Loucy (cell line): Measurements from ENCODE around the gene RBM14.

ENCODE experiments used
- H2AFZ ChIP-seq: fragments of 200-600 bp; sonication (generic); 2 replicates; pipeline ENCODE4 v1.6.0; 2016; ENCODE audit warnings: antibody characterized with exemption, mild to moderate bottlenecking, low read length, moderate library complexity
- H3F3A ChIP-seq: fragments of 200-600 bp; 2 replicates; pipeline ENCODE4 v1.6.0; 2016; ENCODE audit warnings: antibody characterized with exemption, low read depth, mild to moderate bottlenecking
- H3K27me3 ChIP-seq: fragments of 200-600 bp; sonication (generic); 2 replicates; pipeline ENCODE4 v1.6.1; 2014; ENCODE audit warnings: low read length, mild to moderate bottlenecking; ENCODE audit not compliant: insufficient read depth, poor library complexity, severe bottlenecking
- H3K36me3 ChIP-seq: fragments of 200-600 bp; sonication (generic); 2 replicates; pipeline ENCODE4 v1.6.1; 2016; ENCODE audit warnings: low read length; ENCODE audit not compliant: insufficient read depth
- H3K4me1 ChIP-seq: fragments of 200-600 bp; sonication (generic); 2 replicates; pipeline ENCODE4 v1.5.1; 2014; ENCODE audit warnings: low read length, mild to moderate bottlenecking; ENCODE audit not compliant: insufficient read depth, poor library complexity, severe bottlenecking
- H3K4me2 ChIP-seq: fragments of 200-600 bp; sonication (generic); 2 replicates; pipeline ENCODE4 v1.6.0; 2014; ENCODE audit warnings: antibody characterized with exemption, low read length, low read depth, mild to moderate bottlenecking; ENCODE audit not compliant: poor library complexity, severe bottlenecking
- H3K4me3 ChIP-seq: fragments of 200-600 bp; sonication (generic); 2 replicates; pipeline ENCODE4 v1.5.1; 2014; ENCODE audit warnings: low read length, mild to moderate bottlenecking, mixed read lengths; ENCODE audit not compliant: poor library complexity, severe bottlenecking
- H3K79me2 ChIP-seq: fragments of 200-600 bp; sonication (generic); 2 replicates; pipeline ENCODE4 v1.6.1; 2014; ENCODE audit warnings: low read length; ENCODE audit not compliant: insufficient read depth
- H3K9ac ChIP-seq: fragments of 200-600 bp; sonication (generic); 2 replicates; pipeline ENCODE4 v1.6.0; 2014; ENCODE audit warnings: mild to moderate bottlenecking, low read depth, low read length, moderate library complexity; ENCODE audit not compliant: poor library complexity, severe bottlenecking
- H3K9me2 ChIP-seq: fragments of 200-600 bp; sonication (generic); replicated peaks from 2 replicates; pipeline ENCODE4 v1.6.1; 2016; ENCODE audit warnings: low read depth, low read length, mixed read lengths
- H3K9me3 ChIP-seq: fragments of 200-600 bp; sonication (generic); 2 replicates; pipeline ENCODE4 v1.6.1; 2014; ENCODE audit warnings: mild to moderate bottlenecking, antibody characterized with exemption, low read length, low read depth; ENCODE audit not compliant: insufficient read depth
- H4K20me1 ChIP-seq: fragments of 200-600 bp; sonication (generic); 2 replicates; pipeline ENCODE4 v1.6.0; 2014; ENCODE audit warnings: antibody characterized with exemption, low read length, mild to moderate bottlenecking; ENCODE audit not compliant: insufficient read depth, poor library complexity, severe bottlenecking
- CTCF ChIP-seq: fragments of 200-600 bp; sonication (generic); conservative IDR thresholded peaks from 2 replicates; pipeline ENCODE4 v1.5.1; 2014; ENCODE audit warnings: mild to moderate bottlenecking, antibody characterized with exemption, low read length
- EZH2phosphoT487 ChIP-seq: fragments of 200-600 bp; IDR thresholded peaks from 2 replicates; pipeline ENCODE4 v1.6.1; 2018; ENCODE audit warnings: antibody characterized with exemption, mild to moderate bottlenecking, moderate library complexity, borderline replicate concordance

Gene RBM14

DNA sequence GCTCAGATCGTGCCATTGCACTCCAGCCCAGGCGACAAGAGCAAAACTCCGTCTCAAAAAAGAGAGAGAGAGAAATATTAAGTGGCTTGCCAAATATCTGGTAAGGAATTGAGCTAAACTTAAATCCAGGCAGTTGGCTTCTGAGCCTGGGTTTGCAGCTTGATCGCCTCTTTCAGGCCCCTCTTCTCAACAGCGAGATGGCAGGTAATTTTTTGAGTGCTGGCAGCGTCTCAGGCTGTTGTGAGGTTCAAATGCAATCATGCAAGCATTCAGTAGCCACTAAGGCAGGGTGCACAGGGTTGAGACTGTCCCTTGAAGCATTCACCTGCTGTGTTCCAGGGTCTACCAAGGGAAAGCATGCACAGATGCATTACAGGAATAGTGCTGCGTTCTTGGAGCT lies 47.4 kb upstream of the RBM14 start:
- H4K20me1 ChIP-seq: no peaks in the 10 kb centered on the region
- no peak for TF ChIP-seq EZH2phosphoT487
- no peak for TF ChIP-seq CTCF
- no peak overlapping the region for H3K4me3 ChIP-seq
- H3K9me3 ChIP-seq: no peaks in the 10 kb centered on the region
- peak overlapping the region; percentile 85 for H3K4me2 ChIP-seq
- H3K36me3 ChIP-seq: no peaks in the 10 kb centered on the region
- no peaks in the 10 kb centered on the region for H3K9me2 ChIP-seq
- H3F3A ChIP-seq: no peaks in the 10 kb centered on the region
- no peak overlapping the region for H3K9ac ChIP-seq
- no peaks in the 10 kb centered on the region for H3K27me3 ChIP-seq
- peak overlapping the region; percentile 98; the same call in 1 of the 2 replicates for H2AFZ ChIP-seq
- H3K4me1 ChIP-seq: peaks cover 2% of the 10 kb centered on the region
- H3K79me2 ChIP-seq: no peaks in the 10 kb centered on the region

GRCh38 chr11:66570079-66570849 lies 46.2 kb upstream of the RBM14 start:
- Histone ChIP-seq H3K9me2 (no peaks in the 10 kb centered on the region), H3F3A (no peaks in the 10 kb centered on the region), H2AFZ (no peak overlapping the region), H3K79me2 (no peaks in the 10 kb centered on the region), H3K4me1 (peaks cover 2% of the 10 kb centered on the region), H3K4me3 (no peak overlapping the region), H3K9me3 (no peaks in the 10 kb centered on the region), H4K20me1 (no peaks in the 10 kb centered on the region), H3K27me3 (no peaks in the 10 kb centered on the region), H3K36me3 (no peaks in the 10 kb centered on the region), H3K4me2 (no peak overlapping the region), H3K9ac (no peak overlapping the region)
- no peak for TF ChIP-seq CTCF
- no peak for TF ChIP-seq EZH2phosphoT487

DNA sequence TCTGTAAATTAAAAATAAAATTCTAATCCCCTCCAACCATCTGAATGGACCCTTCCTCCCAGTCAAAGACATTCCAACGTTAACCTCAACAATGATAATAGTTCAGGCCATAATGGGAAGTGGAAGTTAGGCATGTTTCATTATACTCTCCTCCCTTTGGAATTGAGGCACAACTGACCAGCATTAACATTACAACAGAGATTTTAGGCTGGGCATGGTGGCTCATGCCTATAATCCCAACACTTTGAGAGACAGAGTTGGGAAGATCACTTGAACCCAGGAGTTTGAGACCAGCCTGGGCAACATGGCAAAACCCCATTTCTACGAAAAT lies 45.6 kb upstream of the RBM14 start:
- H2AFZ ChIP-seq: no peak overlapping the region
- H3K9me2 ChIP-seq: no peaks in the 10 kb centered on the region
- H3K9ac ChIP-seq: no peak overlapping the region
- H3K36me3 ChIP-seq: no peaks in the 10 kb centered on the region
- no peaks in the 10 kb centered on the region for H3K27me3 ChIP-seq
- H3K79me2 ChIP-seq: no peaks in the 10 kb centered on the region
- H4K20me1 ChIP-seq: no peaks in the 10 kb centered on the region
- H3K4me2 ChIP-seq: no peak overlapping the region
- no peaks in the 10 kb centered on the region for H3F3A ChIP-seq
- H3K4me3 ChIP-seq: no peak overlapping the region
- peaks cover 2% of the 10 kb centered on the region for H3K4me1 ChIP-seq
- no peaks in the 10 kb centered on the region for H3K9me3 ChIP-seq
- TF ChIP-seq CTCF (no peak), EZH2phosphoT487 (no peak)
